Measurements from ENCODE around the gene DCLK1. TPM values are rescaled to one million over a fixed set of nuclear protein-coding genes. Genes with fewer than 3 reads are reported as not detected.
"Not testable (repeated sequence)": the region's sequence is repeated elsewhere in the genome, so short reads cannot be mapped to it uniquely, and the experiment has no call there.

DCLK1 gene
- total RNA-seq, 1 donor from 2014 or later, result 1.5 TPM

GRCh38 chr13:36031490-36031889 is 99.7 kb downstream of the DCLK1 start:
- peak; percentile 25 for ATAC-seq

GRCh38 chr13:36030670-36031331 is 100.4 kb downstream of the DCLK1 start:
- ATAC-seq, result peak; percentile 86

GRCh38 chr13:36029166-36029565 is 102.0 kb downstream of the DCLK1 start:
- peak; percentile 39 for ATAC-seq

- no peak for ATAC-seq
These were observed 102.7 kb downstream of the DCLK1 start for GRCh38 chr13:36028359-36029025.

- ATAC-seq, result no peak
These were observed 104.7 kb downstream of the DCLK1 start for GRCh38 chr13:36026531-36026930.

GRCh38 chr13:36014763-36015162 is 116.4 kb downstream of the DCLK1 start:
- no peak for ATAC-seq

GRCh38 chr13:36006894-36007675 is 124.1 kb downstream of the DCLK1 start:
- no peak for ATAC-seq

GRCh38 chr13:36006347-36006746 is 124.8 kb downstream of the DCLK1 start:
- ATAC-seq, result peak; percentile 13

GRCh38 chr13:36001561-36001960 is 129.6 kb downstream of the DCLK1 start:
- ATAC-seq, result no peak

GRCh38 chr13:36000028-36000427 is 131.2 kb downstream of the DCLK1 start:
- ATAC-seq, result no peak

- no peak for ATAC-seq
These were observed 134.8 kb downstream of the DCLK1 start for GRCh38 chr13:35996360-35996759.

GRCh38 chr13:35995136-35995535 is 136.0 kb downstream of the DCLK1 start:
- ATAC-seq, result no peak

- peak; percentile 96 for ATAC-seq
These were observed 136.8 kb downstream of the DCLK1 start for GRCh38 chr13:35994131-35994966.

- ATAC-seq, result no peak
These were observed 137.5 kb downstream of the DCLK1 start for GRCh38 chr13:35993686-35994085.

- no peak for ATAC-seq
These were observed 138.2 kb downstream of the DCLK1 start for GRCh38 chr13:35992964-35993363.

GRCh38 chr13:35990196-35990595 is 141.0 kb downstream of the DCLK1 start:
- no peak for ATAC-seq

GRCh38 chr13:35988648-35989081 is 142.5 kb downstream of the DCLK1 start:
- ATAC-seq, result no peak

- no peak for ATAC-seq
These were observed 143.3 kb downstream of the DCLK1 start for GRCh38 chr13:35987572-35988513.

GRCh38 chr13:35984776-35985453 is 146.3 kb downstream of the DCLK1 start:
- no peak for ATAC-seq

- no peak for ATAC-seq
These were observed 146.9 kb downstream of the DCLK1 start for GRCh38 chr13:35984287-35984686.

- not testable (repeated sequence) for ATAC-seq
These were observed 147.5 kb downstream of the DCLK1 start for GRCh38 chr13:35983703-35984102.

Measured in esophagus mucosa (tissue), 1 donor.